ENCODE results near the gene SLC1A4. TPM values are rescaled to one million over a fixed set of nuclear protein-coding genes. Genes with fewer than 3 reads are reported as not detected.

The SLC1A4 gene
- total and polyA plus RNA-seq, 8 donors = 10.9 to 72.7 (median 23.1) TPM

- Histone ChIP-seq H3K4me3 (no peak overlapping the region), H3K27ac (no peak overlapping the region), H3K27me3 (no peaks in the 10 kb centered on the region), H3K9me3 (no peaks in the 10 kb centered on the region), H3K4me1 (no peaks in the 10 kb centered on the region), H3K36me3 (no peaks in the 10 kb centered on the region)
- no peak for ATAC-seq
- no peak for FAIRE-seq
- intact Hi-C loops (cut with DNase I) = loop anchor here in 1 of 3 donors (10.0 kb wide), 1 partner anchor 131 kb away; no protein-coding TSS in a partner anchor
- TF ChIP-seq, protein P1, sequence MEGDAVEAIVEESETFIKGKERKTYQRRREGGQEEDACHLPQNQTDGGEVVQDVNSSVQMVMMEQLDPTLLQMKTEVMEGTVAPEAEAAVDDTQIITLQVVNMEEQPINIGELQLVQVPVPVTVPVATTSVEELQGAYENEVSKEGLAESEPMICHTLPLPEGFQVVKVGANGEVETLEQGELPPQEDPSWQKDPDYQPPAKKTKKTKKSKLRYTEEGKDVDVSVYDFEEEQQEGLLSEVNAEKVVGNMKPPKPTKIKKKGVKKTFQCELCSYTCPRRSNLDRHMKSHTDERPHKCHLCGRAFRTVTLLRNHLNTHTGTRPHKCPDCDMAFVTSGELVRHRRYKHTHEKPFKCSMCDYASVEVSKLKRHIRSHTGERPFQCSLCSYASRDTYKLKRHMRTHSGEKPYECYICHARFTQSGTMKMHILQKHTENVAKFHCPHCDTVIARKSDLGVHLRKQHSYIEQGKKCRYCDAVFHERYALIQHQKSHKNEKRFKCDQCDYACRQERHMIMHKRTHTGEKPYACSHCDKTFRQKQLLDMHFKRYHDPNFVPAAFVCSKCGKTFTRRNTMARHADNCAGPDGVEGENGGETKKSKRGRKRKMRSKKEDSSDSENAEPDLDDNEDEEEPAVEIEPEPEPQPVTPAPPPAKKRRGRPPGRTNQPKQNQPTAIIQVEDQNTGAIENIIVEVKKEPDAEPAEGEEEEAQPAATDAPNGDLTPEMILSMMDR (IDR thresholded peaks at IDR 0.05) = no peak
- WGBS, 2 donors = 83 to 87% methylated on average over 10 of the region's 10 CpGs
- DNase-seq = no peak
Measured at GRCh38 chr2:65045651-65046050, 56.5 kb downstream of the SLC1A4 start.

DNA sequence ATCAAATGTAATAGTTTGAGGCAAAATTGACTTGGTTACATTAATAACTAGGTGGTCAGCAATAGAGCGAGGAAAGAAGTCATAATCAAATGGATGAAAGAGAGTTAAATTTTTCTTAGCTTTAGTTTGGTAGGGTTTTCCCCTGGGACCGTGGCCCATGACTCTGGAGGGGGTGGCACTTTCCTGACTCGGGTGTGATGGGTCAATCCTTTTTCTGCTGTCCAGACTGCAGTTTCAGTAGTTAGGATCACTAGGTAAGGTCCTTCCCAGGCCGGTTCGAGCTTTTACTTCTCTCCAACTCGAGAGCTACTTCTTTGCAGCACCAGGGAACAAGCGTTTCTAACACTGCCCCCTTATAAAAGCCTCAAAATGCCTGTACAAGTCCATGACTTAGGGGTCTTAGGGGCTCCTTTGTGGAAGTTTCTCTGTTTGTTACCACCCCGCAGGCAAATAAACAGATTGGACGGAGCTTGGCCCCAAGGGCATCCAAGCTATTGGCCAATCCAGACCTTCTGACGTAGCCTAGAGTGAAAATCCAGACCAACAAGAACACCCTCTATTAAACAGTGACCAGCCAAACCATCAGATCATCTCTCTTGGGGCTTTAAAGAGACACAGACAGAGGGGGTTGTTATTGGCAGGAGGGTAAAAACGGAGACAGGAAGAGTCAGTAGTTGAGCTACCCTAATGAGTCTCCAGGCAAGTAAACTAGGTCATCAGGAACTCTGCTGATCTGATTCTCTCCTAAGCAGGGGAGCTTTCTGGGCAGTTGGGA lies 57.6 kb downstream of the SLC1A4 start:
- WGBS, 2 donors = 86 to 88% methylated on average over 11 of the region's 11 CpGs
- Histone ChIP-seq H3K27ac (no peak overlapping the region), H3K36me3 (no peaks in the 10 kb centered on the region), H3K4me1 (no peaks in the 10 kb centered on the region), H3K27me3 (no peaks in the 10 kb centered on the region), H3K4me3 (no peak overlapping the region), H3K9me3 (no peaks in the 10 kb centered on the region)
- no peak for ATAC-seq
- no peak for FAIRE-seq
- no peak for DNase-seq
- intact Hi-C loops (cut with DNase I) = loop anchor here in 1 of 3 donors (10.0 kb wide), 1 partner anchor 132 kb away; no protein-coding TSS in a partner anchor
- TF ChIP-seq, protein P1 (IDR thresholded peaks at IDR 0.05) = no peak

DNA sequence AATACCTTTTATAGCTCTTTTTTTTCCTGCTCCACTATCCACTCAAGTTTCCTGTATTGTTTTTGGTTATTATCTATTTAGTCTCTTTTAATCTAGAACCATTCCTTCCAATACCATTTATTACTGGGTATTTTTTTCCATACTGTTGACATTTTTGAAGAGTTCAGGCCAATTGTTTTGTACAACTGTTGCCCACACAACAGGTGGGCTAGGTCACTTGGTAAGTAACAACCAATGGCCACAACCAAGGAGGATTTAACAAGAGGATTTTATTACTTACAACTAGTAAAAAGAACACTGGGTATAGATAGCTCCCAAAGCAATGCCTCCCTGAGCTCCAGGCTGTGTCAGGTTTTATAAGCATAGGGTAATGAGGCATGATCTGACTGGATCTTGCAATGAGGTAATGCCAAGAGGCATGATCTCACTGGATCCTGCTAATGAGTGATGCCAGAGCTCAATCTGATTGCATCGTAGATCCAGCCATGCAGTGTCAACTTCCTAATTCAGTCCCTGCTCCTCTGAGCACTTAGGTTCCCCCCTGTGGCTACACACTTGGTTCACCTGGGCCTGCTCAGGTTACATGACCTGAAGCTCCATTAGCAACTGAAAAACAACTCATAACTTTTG lies 59.9 kb downstream of the SLC1A4 start:
- Histone ChIP-seq H3K4me3 (no peak overlapping the region), H3K27me3 (no peaks in the 10 kb centered on the region), H3K27ac (no peak overlapping the region), H3K4me1 (no peaks in the 10 kb centered on the region), H3K36me3 (no peaks in the 10 kb centered on the region), H3K9me3 (no peaks in the 10 kb centered on the region)
- ATAC-seq (no peak), DNase-seq (no peak), FAIRE-seq (no peak)
- WGBS, 2 donors = 83 to 89% methylated on average over 1 of the region's 1 CpG
- TF ChIP-seq, protein P1 (IDR thresholded peaks at IDR 0.05) = no peak
- intact Hi-C loops (cut with DNase I) = loop anchor here in 1 of 3 donors (10.0 kb wide), 1 partner anchor 134 kb away; no protein-coding TSS in a partner anchor

DNA sequence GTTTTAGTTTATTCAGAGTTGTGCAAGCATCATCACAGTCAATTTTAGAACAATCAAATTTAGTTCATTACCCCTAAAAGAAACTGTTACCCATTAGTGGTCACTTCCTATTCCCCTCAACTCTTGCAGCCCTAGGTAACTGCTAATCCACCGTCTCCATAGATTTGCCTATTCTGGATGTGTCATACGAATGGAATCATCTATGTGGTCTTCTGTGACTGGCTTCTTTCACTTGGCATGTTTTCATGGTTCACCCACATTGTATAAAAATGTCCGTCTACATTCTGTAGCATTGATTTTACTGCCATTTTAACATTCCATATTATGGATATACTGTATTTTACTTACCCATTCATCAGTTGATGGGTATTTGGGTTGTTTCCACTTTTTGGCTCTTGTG lies 61.7 kb downstream of the SLC1A4 start:
- TF ChIP-seq, protein P1 (IDR thresholded peaks at IDR 0.05) = no peak
- Histone ChIP-seq H3K27me3 (no peaks in the 10 kb centered on the region), H3K27ac (no peak overlapping the region), H3K4me1 (peaks cover 0 to 5% (median 0%) of the 10 kb centered on the region in 3 donors), H3K9me3 (no peaks in the 10 kb centered on the region), H3K36me3 (no peaks in the 10 kb centered on the region), H3K4me3 (no peak overlapping the region)
- 95 to 96% methylated on average over 3 of the region's 3 CpGs for WGBS, 2 donors
- FAIRE-seq = no peak
- ATAC-seq = no peak
- intact Hi-C loops (cut with DNase I) = no loop called here
- DNase-seq = no peak

- H3K36me3 ChIP-seq = no peaks in the 10 kb centered on the region
- no peaks in the 10 kb centered on the region for H3K9me3 ChIP-seq
- H3K4me3 ChIP-seq = no peak overlapping the region
- FAIRE-seq (no peak), ATAC-seq (no peak), DNase-seq (no peak)
- 16 to 26% methylated on average over 1 of the region's 1 CpG for WGBS, 2 donors
- TF ChIP-seq, protein P1 (IDR thresholded peaks at IDR 0.05) = no peak
- H3K4me1 ChIP-seq = peaks cover 7 to 11% (median 11%) of the 10 kb centered on the region in 3 donors
- intact Hi-C loops (cut with DNase I) = no loop called here
- H3K27ac ChIP-seq = no peak overlapping the region
- H3K27me3 ChIP-seq = no peaks in the 10 kb centered on the region
Measured at GRCh38 chr2:65053199-65053598, 64.0 kb downstream of the SLC1A4 start.

Measured in pancreas (tissue), 10 donors.